K562 (cell line): ENCODE data around the gene YJEFN3. TPM values are rescaled to one million over a fixed set of nuclear protein-coding genes. Genes with fewer than 3 reads are reported as not detected.

Experiments
- ARID3A ChIP-seq: IDR thresholded peaks from 2 replicates; pipeline ENCODE4 v1.6.1; 2012; ENCODE audit warnings: low read depth, low read length, improper control_type of control experiment, borderline replicate concordance
- E2F1 ChIP-seq: sonication (generic); formaldehyde crosslinking; IDR thresholded peaks from 2 replicates; pipeline ENCODE4 v1.8.1; 2023; ENCODE audit warnings: mild to moderate bottlenecking, missing genetic modification reagents, moderate library complexity
- FOXA1 ChIP-seq: fragments of 450-650 bp; IDR thresholded peaks from 2 replicates; pipeline ENCODE4 v1.6.1; 2016; ENCODE audit warnings: mild to moderate bottlenecking, borderline replicate concordance
- MYBL2 ChIP-seq, 2 experiments: fragments of 450-650 bp in 1 of 2; sonication (generic) in 1 of 2; formaldehyde crosslinking in 1 of 2; IDR thresholded peaks; 2 replicates each; pipeline versions ENCODE4 v1.6.1 to v1.8.1; 2017 to 2022; ENCODE audit warnings: borderline replicate concordance in 1 of 2, inconsistent platforms in 1 of 2, low read depth in 1 of 2, mild to moderate bottlenecking in 1 of 2, missing genetic modification reagents in 1 of 2, moderate library complexity in 1 of 2
- RCOR1 ChIP-seq, 2 experiments: IDR thresholded peaks; 2 replicates each; pipeline ENCODE4 v1.6.1; 2012; ENCODE audit warnings: low read depth in 2 of 2, low read length in 2 of 2, borderline replicate concordance in 1 of 2, improper control_type of control experiment in 1 of 2
- SREBF2 ChIP-seq: sonication (generic); formaldehyde crosslinking; IDR thresholded peaks from 2 replicates; pipeline ENCODE4 v1.4.0; 2020; ENCODE audit warnings: mild to moderate bottlenecking, missing genetic modification reagents
- YBX1 ChIP-seq: fragments of 450-650 bp; IDR thresholded peaks from 2 replicates; pipeline ENCODE4 v1.7.1; 2016; ENCODE audit warnings: mild to moderate bottlenecking
- ZBTB43 ChIP-seq: sonication (generic); formaldehyde crosslinking; IDR thresholded peaks from 2 replicates; pipeline ENCODE4 v1.8.0; 2023; ENCODE audit warnings: mild to moderate bottlenecking, missing genetic modification reagents
- polyA plus RNA-seq, 8 experiments: library from polyadenylated mRNA; depleted of rRNA in 4 of 8; stranded (reverse) in 5 of 8; unstranded in 3 of 8; fragments of >200 nt; fragmentation: Nextera tagmentation in 2 of 8; fragmentation: Illumina TruSeq in 1 of 8; extraction: Ambion mirVana in 2 of 8; extraction: Trizol in 1 of 8; gene quantifications; 2 replicates each; pipeline versions ENCODE4 v1.2.1 to v1.2.3, GENCODE V29; 2011 to 2014; ENCODE audit warnings: inconsistent platforms in 1 of 8, missing spikeins in 1 of 8
- total RNA-seq, 7 experiments: library from RNA; depleted of rRNA in 6 of 7; stranded (reverse); fragments of >200 nt in 6 of 7; fragmentation: Illumina TruSeq in 2 of 7; extraction: Trizol in 2 of 7; gene quantifications; 2 replicates each; pipeline versions ENCODE4 v1.2.1 to v1.2.3, GENCODE V29; 2011 to 2021; ENCODE audit warnings: low replicate concordance in 1 of 7
- TF ChIP-seq, protein P1 (sequence below): sonication (generic); formaldehyde crosslinking; IDR thresholded peaks from 2 replicates; pipeline ENCODE4 v1.4.0; 2020; ENCODE audit warnings: mild to moderate bottlenecking, missing genetic modification reagents

The YJEFN3 gene
- total and polyA plus RNA-seq, 9 of the 15 experiments (the other 6 are each of a cell fraction or from before 2014, with no cell fraction given), result 0.04 to 5.8 (median 1.3) TPM; not detected in 1

DNA sequence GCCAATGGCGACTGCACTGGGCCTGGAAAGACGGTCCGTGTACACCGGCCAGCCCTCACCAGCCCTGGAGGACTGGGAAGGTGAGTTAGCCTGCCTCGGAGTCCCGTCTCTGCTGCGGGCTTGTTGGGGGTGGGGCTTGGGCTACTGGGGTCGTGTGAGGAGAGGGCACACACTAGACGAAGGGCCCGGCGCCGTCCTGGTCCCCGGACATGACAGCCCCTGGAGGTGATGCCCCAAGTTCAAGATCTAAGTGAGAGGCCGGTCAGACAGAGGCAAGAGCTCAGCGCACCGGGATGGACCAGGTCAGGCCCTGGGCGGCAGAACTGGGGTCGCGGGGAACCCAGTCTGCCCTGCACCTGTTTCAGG, 11.0 kb downstream of the YJEFN3 start (continued):
- TF ChIP-seq E2F1 (CRISPR knock-in tag) (no peak), SREBF2 (CRISPR knock-in tag) (no peak), YBX1 (no peak), FOXA1 (no peak), ZBTB43 (no peak), RCOR1 (IDR thresholded peaks at IDR 0.05; ENCODE audit: borderline replicate concordance in 1 of 2, low read depth in 2 of 2, low read length in 2 of 2) (no peak), MYBL2 (IDR thresholded peaks at IDR 0.05; ENCODE audit: low read depth) (no peak), MYBL2 (CRISPR knock-in tag; IDR thresholded peaks at IDR 0.05; ENCODE audit: borderline replicate concordance) (no peak), ARID3A (no peak)
- TF ChIP-seq, protein P1, sequence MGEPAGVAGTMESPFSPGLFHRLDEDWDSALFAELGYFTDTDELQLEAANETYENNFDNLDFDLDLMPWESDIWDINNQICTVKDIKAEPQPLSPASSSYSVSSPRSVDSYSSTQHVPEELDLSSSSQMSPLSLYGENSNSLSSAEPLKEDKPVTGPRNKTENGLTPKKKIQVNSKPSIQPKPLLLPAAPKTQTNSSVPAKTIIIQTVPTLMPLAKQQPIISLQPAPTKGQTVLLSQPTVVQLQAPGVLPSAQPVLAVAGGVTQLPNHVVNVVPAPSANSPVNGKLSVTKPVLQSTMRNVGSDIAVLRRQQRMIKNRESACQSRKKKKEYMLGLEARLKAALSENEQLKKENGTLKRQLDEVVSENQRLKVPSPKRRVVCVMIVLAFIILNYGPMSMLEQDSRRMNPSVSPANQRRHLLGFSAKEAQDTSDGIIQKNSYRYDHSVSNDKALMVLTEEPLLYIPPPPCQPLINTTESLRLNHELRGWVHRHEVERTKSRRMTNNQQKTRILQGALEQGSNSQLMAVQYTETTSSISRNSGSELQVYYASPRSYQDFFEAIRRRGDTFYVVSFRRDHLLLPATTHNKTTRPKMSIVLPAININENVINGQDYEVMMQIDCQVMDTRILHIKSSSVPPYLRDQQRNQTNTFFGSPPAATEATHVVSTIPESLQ (CRISPR knock-in tag), result no peak
